ENCODE data around the gene ZKSCAN7.

DNA sequence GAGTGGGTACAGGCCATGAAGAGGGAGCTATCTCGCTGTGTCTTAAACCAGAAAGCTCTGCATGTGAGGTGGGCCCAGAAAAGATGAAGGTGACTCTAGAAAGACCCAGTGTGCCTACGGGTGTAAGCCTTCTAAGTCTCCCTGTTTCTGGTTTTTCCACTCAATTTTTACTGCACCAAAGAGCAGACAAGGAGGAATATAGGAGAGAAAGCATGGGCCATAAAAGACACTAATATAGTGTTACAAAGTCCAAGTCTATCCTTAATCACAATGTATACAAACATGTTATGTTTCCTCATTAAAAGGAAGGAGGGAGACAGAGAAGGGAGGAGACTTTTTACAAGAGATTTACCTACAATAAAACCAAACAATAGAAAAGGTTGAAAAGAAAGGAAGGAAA, 24.1 kb upstream of the ZKSCAN7 start:
- TF ChIP-seq, protein P1, sequence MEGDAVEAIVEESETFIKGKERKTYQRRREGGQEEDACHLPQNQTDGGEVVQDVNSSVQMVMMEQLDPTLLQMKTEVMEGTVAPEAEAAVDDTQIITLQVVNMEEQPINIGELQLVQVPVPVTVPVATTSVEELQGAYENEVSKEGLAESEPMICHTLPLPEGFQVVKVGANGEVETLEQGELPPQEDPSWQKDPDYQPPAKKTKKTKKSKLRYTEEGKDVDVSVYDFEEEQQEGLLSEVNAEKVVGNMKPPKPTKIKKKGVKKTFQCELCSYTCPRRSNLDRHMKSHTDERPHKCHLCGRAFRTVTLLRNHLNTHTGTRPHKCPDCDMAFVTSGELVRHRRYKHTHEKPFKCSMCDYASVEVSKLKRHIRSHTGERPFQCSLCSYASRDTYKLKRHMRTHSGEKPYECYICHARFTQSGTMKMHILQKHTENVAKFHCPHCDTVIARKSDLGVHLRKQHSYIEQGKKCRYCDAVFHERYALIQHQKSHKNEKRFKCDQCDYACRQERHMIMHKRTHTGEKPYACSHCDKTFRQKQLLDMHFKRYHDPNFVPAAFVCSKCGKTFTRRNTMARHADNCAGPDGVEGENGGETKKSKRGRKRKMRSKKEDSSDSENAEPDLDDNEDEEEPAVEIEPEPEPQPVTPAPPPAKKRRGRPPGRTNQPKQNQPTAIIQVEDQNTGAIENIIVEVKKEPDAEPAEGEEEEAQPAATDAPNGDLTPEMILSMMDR (IDR thresholded peaks at IDR 0.05; ENCODE audit: insufficient read depth, low read length, poor library complexity, severe bottlenecking): no peak
- no peak for TF ChIP-seq EZH2phosphoT487 (conservative IDR thresholded peaks at IDR 0.05; ENCODE audit: low read length)
